Natural killer cell treated with Interleukin-12 subunit alpha and Interleukin-12 subunit beta and Interleukin-15 and Interleukin-18, amount 100 ng/mL, for 72 hours (primary cell): ENCODE results near the gene MAF. TPM values are rescaled to one million over a fixed set of nuclear protein-coding genes. Genes with fewer than 3 reads are reported as not detected.
A peak's percentile ranks its signal among the peaks of the same experiment; 100 is the strongest.

Experiments used
- ATAC-seq, 2 donors: fragments of 150-1000 bp; cut with Tn5 transposase in 1 of 2; sonication (Bioruptor Pico), chemical (Tn5 transposase) in 1 of 2; 2 replicates each; pipeline ENCODE4 v1.10.0; 2021
- DNase-seq: peaks from one replicate; pipeline ENCODE4 v3.0.0; 2022; ENCODE audit warnings: low spot score
- H3K27ac Mint-ChIP-seq, 2 donors: 1 replicate in 1 of 2; 2 replicates in 1 of 2; pipeline ENCODE4 v1.8.0; 2022; ENCODE audit warnings: mixed read lengths in 2 of 2, mild to moderate bottlenecking in 1 of 2, moderate library complexity in 1 of 2
- H3K27me3 Mint-ChIP-seq, 2 donors: 1 replicate in 1 of 2; 2 replicates in 1 of 2; pipeline ENCODE4 v1.8.0; 2022; ENCODE audit warnings: mixed read lengths in 2 of 2
- H3K36me3 Mint-ChIP-seq: one replicate; pipeline ENCODE4 v1.8.0; 2022; ENCODE audit warnings: mixed read lengths
- H3K4me1 Mint-ChIP-seq, 2 donors: 1 replicate in 1 of 2; 2 replicates in 1 of 2; pipeline ENCODE4 v1.8.0; 2022; ENCODE audit warnings: low read depth in 2 of 2, mixed read lengths in 2 of 2, mild to moderate bottlenecking in 1 of 2
- H3K4me3 Mint-ChIP-seq: one replicate; pipeline ENCODE4 v1.8.0; 2022; ENCODE audit warnings: mixed read lengths
- H3K9me3 Mint-ChIP-seq: 2 replicates; pipeline ENCODE4 v1.8.0; 2022; ENCODE audit warnings: mixed read lengths
- total RNA-seq, 2 donors: library from RNA; stranded (reverse); gene quantifications; one replicate each; pipeline ENCODE4 v1.2.3, GENCODE V29; 2022

The MAF gene
- total RNA-seq, 2 donors from 2014 or later = 5.6 to 41.9 TPM

DNA sequence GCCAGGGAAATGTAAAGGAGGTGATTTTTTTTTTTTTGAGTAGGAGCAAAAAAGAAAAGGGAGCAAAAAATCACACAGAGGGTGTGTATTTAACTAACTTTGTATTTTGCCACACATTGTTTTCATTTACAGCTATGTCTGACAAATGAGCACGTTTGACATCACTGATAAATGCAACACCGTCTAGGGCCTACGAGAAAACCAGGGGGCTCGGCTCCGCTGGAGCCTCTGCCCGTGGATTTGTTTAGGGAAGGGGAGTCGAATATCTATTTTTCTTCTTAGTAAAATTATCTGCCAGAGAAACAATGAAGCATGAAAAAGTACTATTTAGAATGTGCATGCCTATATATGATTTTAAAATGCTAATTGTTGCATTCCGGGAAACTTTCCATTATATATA, 6.8 kb downstream of the MAF start:
- H3K36me3 Mint-ChIP-seq = peaks cover 37% of the 10 kb centered on the region
- DNase-seq = no peak
- H3K27me3 Mint-ChIP-seq = peaks cover 0 to 6% of the 10 kb centered on the region in 2 donors
- ATAC-seq = no peak
- peak overlapping the region; percentile 16 for H3K4me3 Mint-ChIP-seq
- peaks cover 21 to 45% of the 10 kb centered on the region in 2 donors for H3K4me1 Mint-ChIP-seq
- no peaks in the 10 kb centered on the region for H3K9me3 Mint-ChIP-seq
- H3K27ac Mint-ChIP-seq = peak overlapping the region in 1 of 2 donors; percentile 42

DNA sequence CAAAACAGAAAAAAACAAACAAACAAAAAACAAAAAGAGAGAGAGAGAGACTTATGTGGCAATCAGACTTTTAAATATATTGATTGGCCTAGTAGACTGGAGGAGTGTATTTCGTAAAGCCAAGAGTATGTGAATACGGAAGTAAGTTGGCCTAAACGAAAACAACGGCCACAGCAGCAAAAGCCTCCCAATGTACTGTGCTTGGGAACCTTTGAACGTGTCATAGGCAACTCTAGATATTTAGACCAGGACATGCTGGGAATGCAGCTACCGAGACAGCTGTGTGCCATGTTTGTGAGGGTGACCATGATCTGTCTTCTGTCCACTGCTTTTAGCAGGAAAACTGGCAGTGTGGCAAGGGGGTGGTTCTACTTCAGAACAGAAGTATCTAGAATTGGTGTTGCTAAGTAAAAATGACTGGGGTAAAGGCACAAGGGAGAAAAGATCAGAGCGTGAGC, 7.4 kb downstream of the MAF start:
- ATAC-seq = no peak

DNA sequence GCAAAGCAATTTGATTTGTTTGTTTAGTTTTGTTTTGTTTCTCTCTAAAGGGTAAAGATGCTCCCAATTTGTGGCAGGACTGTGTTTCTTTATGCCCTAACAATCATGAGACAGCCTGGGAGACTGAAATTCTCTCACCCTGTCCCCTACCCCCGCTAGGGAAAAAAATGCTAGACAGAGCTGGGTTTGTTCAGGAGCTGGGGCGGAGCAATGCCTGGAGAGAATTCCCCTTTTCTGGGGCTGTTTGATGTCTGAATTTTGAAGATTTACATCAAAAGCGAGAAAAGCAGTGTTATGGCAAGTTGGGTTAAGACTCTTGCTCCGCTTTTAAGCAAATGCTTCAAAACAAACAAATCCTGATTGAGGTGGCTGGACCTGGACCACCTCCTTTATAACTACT, 8.4 kb downstream of the MAF start:
- Mint-ChIP-seq H3K9me3 (no peaks in the 10 kb centered on the region), H3K4me1 (peaks cover 16 to 36% of the 10 kb centered on the region in 2 donors), H3K27ac (peak overlapping the region; percentile 14 to 42), H3K36me3 (peaks cover 31% of the 10 kb centered on the region), H3K4me3 (no peak overlapping the region), H3K27me3 (peaks cover 9 to 12% of the 10 kb centered on the region in 2 donors)
- DNase-seq (no peak), ATAC-seq (no peak)

More for the DNA sequence above, 7.4 kb downstream of the MAF start:
- Mint-ChIP-seq H3K27me3 (peaks cover under 1 to 7% of the 10 kb centered on the region in 2 donors), H3K36me3 (peaks cover 34% of the 10 kb centered on the region), H3K9me3 (no peaks in the 10 kb centered on the region), H3K4me1 (peaks cover 17 to 43% of the 10 kb centered on the region in 2 donors), H3K27ac (peak overlapping the region; percentile 14 to 42), H3K4me3 (peak overlapping the region; percentile 16)
- no peak for DNase-seq

DNA sequence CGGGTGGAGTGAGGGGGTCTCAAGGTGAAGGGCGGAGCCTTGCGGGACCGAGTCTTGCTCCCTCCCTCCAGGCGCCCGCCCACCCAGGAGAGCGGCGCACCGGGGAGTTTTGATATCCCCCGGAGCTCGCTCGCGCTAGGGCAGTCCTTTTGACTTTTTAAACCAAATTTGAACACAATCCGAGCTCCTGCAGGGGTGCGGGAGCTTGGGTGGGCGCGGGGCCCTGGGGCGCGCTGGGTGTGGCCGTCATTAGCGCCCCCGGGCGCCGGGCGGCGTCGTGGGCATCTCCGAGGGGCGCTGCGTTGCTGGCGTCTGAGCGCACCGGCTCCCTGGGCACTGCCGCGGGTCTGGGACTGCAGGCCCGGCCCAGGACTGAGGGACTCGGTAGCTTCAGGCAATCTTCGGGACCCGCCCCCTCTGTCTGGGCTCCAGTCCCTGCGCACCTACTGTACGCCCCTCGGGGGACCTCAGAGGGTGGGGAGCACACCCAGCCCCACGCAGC, 10.9 kb downstream of the MAF start:
- Mint-ChIP-seq H3K27ac (no peak overlapping the region), H3K4me3 (peak overlapping the region; percentile 26)
- ATAC-seq = peak in 1 of 2 donors; percentile 50

DNA sequence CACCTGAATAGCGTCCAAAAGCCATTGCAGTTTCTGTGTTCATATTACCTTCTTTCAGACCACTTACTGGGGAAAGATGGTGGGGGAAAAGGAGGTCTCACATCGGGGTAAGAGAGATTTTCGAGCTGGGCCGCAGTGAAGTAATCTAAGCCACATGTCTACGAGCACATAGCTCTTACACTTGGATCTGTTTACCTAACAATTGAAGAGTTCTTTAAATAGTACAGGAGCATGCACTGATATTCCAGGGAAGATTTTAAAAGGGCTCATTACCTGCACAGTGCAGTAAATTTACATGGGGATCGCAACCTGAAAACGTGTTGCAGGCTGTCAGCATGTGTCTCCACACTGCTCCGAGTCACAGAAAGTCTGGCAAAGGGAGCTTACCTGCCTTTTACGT, 12.6 kb downstream of the MAF start:
- peaks cover 0 to 10% of the 10 kb centered on the region in 2 donors for H3K4me1 Mint-ChIP-seq

More for the DNA sequence above, 10.9 kb downstream of the MAF start:
- no peak for DNase-seq
- H3K9me3 Mint-ChIP-seq = no peaks in the 10 kb centered on the region
- peaks cover 18% of the 10 kb centered on the region for H3K36me3 Mint-ChIP-seq
- peaks cover 9 to 15% of the 10 kb centered on the region in 2 donors for H3K27me3 Mint-ChIP-seq
- H3K4me1 Mint-ChIP-seq = peaks cover 0 to 19% of the 10 kb centered on the region in 2 donors

DNA sequence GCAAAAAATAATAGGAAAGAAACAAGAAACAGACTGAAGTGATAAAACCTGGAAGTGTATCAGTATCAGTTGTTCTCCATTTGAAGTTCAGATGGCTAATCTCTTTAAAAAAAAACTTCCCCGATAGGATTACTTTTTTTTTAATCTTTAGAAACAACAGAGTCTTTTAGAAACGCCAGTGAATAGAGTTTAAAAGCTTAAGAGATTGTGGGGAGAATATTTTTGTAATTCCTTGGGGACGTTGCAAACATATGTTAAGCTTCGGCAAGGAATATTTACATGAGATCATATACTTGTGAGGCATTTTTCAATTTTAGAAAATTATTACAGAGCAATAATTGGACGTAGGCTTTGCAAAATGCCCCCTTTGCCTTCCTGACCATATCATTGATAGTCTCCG, 13.2 kb downstream of the MAF start:
- H3K27me3 Mint-ChIP-seq = peaks cover 9 to 19% of the 10 kb centered on the region in 2 donors

More for the DNA sequence above, 12.6 kb downstream of the MAF start:
- no peaks in the 10 kb centered on the region for H3K9me3 Mint-ChIP-seq
- H3K27me3 Mint-ChIP-seq = peaks cover 9 to 19% of the 10 kb centered on the region in 2 donors
- DNase-seq = no peak
- H3K36me3 Mint-ChIP-seq = peaks cover 10% of the 10 kb centered on the region
- no peak overlapping the region for H3K27ac Mint-ChIP-seq
- H3K4me3 Mint-ChIP-seq = no peak overlapping the region
- no peak for ATAC-seq

DNA sequence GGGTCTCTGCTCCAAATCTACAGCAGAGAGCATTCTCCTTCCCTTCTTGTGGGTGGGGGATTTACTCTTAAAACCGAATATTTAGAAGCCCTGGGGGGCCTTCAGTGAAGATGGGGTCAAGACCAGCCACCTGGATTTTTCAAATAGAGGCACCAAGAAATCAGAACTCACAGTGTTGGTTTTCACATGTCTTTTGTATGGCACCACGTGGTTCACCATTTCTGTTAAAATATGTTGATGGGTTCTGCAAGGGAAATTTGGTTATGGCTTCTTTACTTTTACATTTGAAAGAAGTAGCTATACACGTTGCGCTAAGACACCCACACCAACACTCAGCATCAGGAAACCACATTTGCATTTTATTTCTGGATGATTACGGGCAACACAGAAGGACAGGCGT, 17.7 kb downstream of the MAF start:
- H3K4me1 Mint-ChIP-seq = no peaks in the 10 kb centered on the region
- no peaks in the 10 kb centered on the region for H3K36me3 Mint-ChIP-seq
- no peaks in the 10 kb centered on the region for H3K9me3 Mint-ChIP-seq
- H3K27ac Mint-ChIP-seq = no peak overlapping the region
- H3K4me3 Mint-ChIP-seq = no peak overlapping the region
- H3K27me3 Mint-ChIP-seq = peaks cover 16 to 26% of the 10 kb centered on the region in 2 donors
- DNase-seq (no peak), ATAC-seq (no peak)

More for the DNA sequence above, 13.2 kb downstream of the MAF start:
- ATAC-seq (no peak), DNase-seq (no peak)
- peaks cover 5% of the 10 kb centered on the region for H3K36me3 Mint-ChIP-seq
- H3K27ac Mint-ChIP-seq = no peak overlapping the region
- no peaks in the 10 kb centered on the region for H3K9me3 Mint-ChIP-seq
- no peak overlapping the region for H3K4me3 Mint-ChIP-seq
- H3K4me1 Mint-ChIP-seq = peaks cover 0 to 4% of the 10 kb centered on the region in 2 donors

DNA sequence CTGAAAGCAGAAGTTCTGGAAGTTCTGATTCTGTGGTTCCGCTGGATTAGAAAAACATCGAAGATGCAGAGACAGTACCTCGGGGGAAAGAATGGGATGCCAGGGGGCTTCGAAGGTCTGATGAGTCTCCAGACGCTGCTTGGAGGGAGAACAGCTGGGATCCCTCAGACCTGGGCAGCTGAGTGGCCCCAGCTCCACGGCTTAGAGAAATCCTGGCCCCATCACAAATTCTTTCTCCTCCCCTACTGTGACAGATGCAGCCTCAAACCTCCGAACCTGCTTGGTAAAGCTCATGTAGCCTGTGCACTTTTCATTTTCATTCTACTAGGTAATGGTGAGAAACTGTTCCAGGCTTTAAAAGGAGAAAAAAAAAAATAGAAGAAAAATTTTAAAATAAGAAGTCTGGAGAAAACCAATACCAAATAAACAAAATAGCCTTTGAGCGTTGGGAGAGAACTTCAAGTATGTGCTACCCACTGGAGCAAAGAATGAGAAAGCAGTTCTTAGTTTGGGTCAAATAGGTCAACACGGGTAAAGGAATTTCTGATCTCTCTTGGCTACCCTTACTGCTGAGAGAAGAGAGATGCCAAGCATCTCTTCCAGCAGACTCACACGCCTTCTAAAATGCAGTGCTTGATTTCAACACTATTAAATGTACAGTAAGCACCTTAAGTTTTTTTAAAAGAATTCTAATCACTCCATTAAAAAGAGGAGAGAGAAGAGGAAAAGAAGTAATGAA, 19.9 kb downstream of the MAF start:
- no peak overlapping the region for H3K27ac Mint-ChIP-seq
- no peaks in the 10 kb centered on the region for H3K36me3 Mint-ChIP-seq
- ATAC-seq = no peak
- H3K9me3 Mint-ChIP-seq = no peaks in the 10 kb centered on the region
- no peak for DNase-seq
- peaks cover 20 to 32% of the 10 kb centered on the region in 2 donors for H3K27me3 Mint-ChIP-seq
- H3K4me1 Mint-ChIP-seq = no peaks in the 10 kb centered on the region
- no peak overlapping the region for H3K4me3 Mint-ChIP-seq

DNA sequence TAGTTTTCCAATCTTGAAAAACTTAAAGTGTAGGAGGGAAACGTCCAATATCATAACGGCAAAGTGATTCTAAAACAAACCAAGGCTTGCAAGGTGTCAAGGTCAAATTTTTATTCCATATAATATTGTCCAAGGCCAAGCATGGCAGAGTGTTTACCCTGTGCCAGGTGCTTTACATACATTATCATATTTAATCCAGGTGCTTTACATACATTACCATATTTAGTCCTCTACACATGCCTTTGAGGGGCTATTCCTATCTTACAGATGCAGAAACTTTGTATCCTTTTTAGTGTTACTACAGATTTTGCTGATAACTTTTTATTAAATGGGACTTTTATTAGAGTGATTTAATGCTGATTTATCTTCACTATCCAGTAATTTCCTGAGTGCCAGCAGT, 23.9 kb downstream of the MAF start:
- Mint-ChIP-seq H3K27me3 (peaks cover 30 to 54% of the 10 kb centered on the region in 2 donors), H3K9me3 (no peaks in the 10 kb centered on the region), H3K4me1 (peaks cover 0 to 3% of the 10 kb centered on the region in 2 donors), H3K27ac (no peak overlapping the region), H3K36me3 (no peaks in the 10 kb centered on the region), H3K4me3 (no peak overlapping the region)
- no peak for DNase-seq
- ATAC-seq = no peak

DNA sequence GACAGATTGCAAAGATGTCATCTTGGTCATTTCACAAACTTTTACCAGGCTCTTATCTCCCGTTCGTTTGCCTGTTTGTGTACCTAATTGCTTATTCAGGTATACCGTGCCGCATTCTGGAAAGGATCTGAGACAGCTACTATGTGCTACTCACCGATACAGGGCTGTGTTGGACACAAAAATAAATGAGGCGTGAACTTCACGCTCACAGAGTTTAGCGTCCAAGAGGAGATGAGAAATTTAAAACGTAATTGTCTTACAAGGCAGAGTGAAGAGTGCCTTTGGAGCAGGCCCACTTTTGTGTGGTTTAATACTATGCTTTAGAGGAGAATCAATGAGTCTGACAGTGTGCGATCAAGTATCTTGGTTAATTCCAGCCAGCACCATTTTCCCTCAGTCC, 26.7 kb downstream of the MAF start:
- DNase-seq (no peak), ATAC-seq (no peak)
- Mint-ChIP-seq H3K36me3 (no peaks in the 10 kb centered on the region), H3K27me3 (peaks cover 37 to 48% of the 10 kb centered on the region in 2 donors), H3K4me1 (peaks cover 0 to 3% of the 10 kb centered on the region in 2 donors), H3K4me3 (no peak overlapping the region), H3K9me3 (no peaks in the 10 kb centered on the region), H3K27ac (no peak overlapping the region)

DNA sequence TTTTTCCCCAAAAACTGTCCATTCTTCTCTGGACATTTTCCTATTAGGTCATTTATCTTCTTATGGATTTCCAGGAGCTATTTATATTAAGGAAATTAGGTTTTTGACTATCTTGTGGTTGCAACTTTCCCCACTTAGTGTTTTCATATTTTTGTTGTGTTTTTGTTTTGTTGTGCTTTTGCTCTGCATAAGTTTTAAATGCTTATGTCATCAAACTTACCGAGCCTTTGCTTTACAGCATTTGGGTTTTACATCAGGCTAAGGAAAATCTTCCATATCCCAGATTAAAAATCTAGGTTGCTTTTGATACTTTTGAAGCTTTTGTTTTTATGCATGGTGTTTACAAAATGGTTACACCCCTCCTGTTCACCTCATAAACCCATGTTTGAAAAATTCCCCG, 27.5 kb downstream of the MAF start:
- DNase-seq (no peak), ATAC-seq (no peak)
- H3K27ac Mint-ChIP-seq = no peak overlapping the region
- H3K27me3 Mint-ChIP-seq = peaks cover 37 to 48% of the 10 kb centered on the region in 2 donors
- H3K9me3 Mint-ChIP-seq = no peaks in the 10 kb centered on the region
- H3K4me1 Mint-ChIP-seq = peaks cover 0 to 3% of the 10 kb centered on the region in 2 donors
- H3K36me3 Mint-ChIP-seq = no peaks in the 10 kb centered on the region
- no peak overlapping the region for H3K4me3 Mint-ChIP-seq

DNA sequence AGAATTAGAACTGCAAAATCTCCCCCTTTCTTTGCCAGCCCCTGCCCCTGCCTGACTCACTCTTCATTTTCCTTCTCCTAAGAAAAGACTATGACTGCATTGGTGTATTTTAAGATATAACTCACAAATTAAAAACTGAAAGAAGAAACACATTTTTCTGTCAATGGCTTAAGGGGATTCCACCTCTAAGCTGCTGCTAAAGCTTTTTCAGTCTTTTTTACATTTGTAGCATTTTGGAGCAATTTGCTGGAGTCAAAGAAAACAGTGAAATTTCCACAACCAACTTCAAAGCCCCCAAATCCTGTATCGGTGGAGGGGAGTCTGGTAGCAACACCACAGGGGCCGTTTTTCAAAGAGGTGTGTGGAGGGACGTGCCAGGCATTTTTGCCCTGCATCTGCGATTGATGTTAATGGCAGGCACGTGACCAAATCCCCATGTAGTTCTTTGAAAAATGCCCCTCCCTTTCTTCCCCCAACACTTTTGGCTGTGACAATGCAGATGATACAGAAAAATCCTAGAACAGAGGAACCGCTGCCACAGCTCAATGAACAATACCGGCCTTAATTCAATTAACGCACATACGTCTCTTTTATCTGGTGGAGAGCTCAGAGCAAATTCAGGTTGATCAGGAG, 28.5 kb downstream of the MAF start:
- H3K9me3 Mint-ChIP-seq = no peaks in the 10 kb centered on the region
- no peak for DNase-seq
- peaks cover 32 to 41% of the 10 kb centered on the region in 2 donors for H3K27me3 Mint-ChIP-seq
- H3K27ac Mint-ChIP-seq = no peak overlapping the region
- no peaks in the 10 kb centered on the region for H3K36me3 Mint-ChIP-seq
- H3K4me1 Mint-ChIP-seq = peaks cover 0 to 3% of the 10 kb centered on the region in 2 donors
- H3K4me3 Mint-ChIP-seq = no peak overlapping the region
- no peak for ATAC-seq

DNA sequence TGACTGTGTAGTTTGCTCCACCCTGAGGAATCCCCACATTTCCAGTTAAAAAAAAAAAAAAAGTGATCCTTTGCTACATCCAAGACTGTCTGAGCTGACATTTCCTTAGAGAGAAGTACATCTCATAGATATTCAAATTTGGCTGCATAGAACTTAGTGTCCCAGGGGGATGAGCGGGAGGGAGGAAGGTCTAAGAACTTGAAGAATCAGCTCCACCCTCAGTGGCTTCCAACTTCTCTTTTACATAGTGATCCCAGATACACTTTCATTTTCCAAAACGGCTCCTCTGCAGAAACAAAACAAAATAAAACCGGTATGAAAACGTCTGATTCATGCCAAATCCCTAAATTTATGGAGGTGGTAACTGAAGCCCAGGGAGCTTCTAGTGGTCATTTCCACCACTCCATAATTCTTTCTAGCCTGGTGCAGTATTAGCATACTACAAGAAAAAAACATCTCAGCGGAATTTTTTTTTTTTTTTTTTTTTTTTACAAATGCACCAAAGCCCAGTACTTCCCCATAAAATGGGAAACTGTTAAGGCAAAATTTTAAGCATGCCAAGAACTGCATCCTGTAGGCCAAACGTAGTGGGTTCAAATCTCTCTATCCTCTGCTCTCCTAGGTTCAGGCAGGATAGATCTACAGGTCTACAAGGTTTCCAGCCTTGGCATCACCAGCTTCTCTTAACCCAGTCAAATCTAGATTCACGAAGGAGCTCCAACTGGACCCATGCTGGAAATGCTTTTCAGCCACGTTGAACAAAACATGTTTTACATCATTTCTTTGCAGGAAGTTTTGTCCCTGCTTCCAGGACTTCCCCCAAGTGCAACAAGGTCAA, 29.3 kb downstream of the MAF start:
- no peak for ATAC-seq
- Mint-ChIP-seq H3K9me3 (no peaks in the 10 kb centered on the region), H3K4me3 (no peak overlapping the region), H3K4me1 (peaks cover 0 to 3% of the 10 kb centered on the region in 2 donors), H3K27me3 (peaks cover 29 to 37% of the 10 kb centered on the region in 2 donors), H3K27ac (no peak overlapping the region), H3K36me3 (no peaks in the 10 kb centered on the region)
- DNase-seq = no peak
